ENCODE data around the gene PI4KA. TPM values are rescaled to one million over a fixed set of nuclear protein-coding genes. Genes with fewer than 3 reads are reported as not detected.

The PI4KA gene
- total RNA-seq, 3 donors from 2014 or later (not counting 1 experiment from before 2014, with no cell fraction given), result 208 to 233 (median 215) TPM

DNA sequence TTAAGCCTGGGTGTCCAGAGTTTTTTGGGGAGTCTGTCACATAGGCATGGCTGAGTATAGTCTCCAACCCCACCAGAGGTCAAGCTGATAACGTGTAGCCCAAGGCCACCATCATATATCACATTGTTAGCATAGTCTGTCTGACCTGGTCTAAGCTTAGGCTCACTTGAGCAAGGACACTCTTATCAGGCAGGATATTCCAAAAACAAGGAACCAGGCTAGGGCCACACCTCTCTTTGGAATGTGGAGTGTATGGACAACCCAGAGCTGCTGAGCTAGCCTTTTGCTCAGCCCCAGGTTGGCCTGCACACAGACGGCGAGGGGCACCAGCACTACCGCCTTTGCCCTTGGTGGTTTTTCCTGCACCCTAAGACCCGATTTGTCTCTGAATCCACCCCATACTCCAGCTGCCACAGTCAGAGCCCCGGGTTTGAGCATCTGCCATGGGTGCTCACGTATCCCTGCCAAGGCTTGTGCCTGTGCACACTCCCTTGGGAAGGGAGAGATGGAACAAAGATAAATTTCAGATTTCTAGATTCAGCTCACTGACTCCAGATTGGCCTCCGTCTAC lies 7.3 kb upstream of the PI4KA start:
- H3K4me1 ChIP-seq (ENCODE audit: control insufficient read depth, insufficient read depth, low read length), result peaks cover 67% of the 10 kb centered on the region
- H3K4me1 Mint-ChIP-seq, result peaks cover 63% of the 10 kb centered on the region in 2 donors
- peaks cover 13% of the 10 kb centered on the region for H3K36me3 ChIP-seq (ENCODE audit: control insufficient read depth, insufficient read depth, low read length)
- H3K27me3 ChIP-seq (ENCODE audit: control insufficient read depth, insufficient read depth, low read length), result no peaks in the 10 kb centered on the region
- DNase-seq (no peak), ATAC-seq (no peak)
- H3K27ac ChIP-seq (ENCODE audit: low read length), result peak overlapping the region; percentile 85
- intact Hi-C loops (cut with micrococcal nuclease), result no loop called here
- H3K9me3 ChIP-seq (ENCODE audit: control insufficient read depth, insufficient read depth, low read length), result no peaks in the 10 kb centered on the region
- no peak overlapping the region for H3K4me3 ChIP-seq (ENCODE audit: low read length)
- no peaks in the 10 kb centered on the region for H3K27me3 Mint-ChIP-seq (ENCODE audit: low read depth in 2 of 2)
- H3K9me3 Mint-ChIP-seq, result no peaks in the 10 kb centered on the region
- H3K4me3 Mint-ChIP-seq, result peak overlapping the region; percentile 79
- peak overlapping the region; percentile 92 to 96 for H3K27ac Mint-ChIP-seq
- 84% methylated on average over 8 of the region's 8 CpGs for WGBS (ENCODE audit: insufficient coverage)
- H3K36me3 Mint-ChIP-seq, result no peaks in the 10 kb centered on the region
- TF ChIP-seq, protein P1, sequence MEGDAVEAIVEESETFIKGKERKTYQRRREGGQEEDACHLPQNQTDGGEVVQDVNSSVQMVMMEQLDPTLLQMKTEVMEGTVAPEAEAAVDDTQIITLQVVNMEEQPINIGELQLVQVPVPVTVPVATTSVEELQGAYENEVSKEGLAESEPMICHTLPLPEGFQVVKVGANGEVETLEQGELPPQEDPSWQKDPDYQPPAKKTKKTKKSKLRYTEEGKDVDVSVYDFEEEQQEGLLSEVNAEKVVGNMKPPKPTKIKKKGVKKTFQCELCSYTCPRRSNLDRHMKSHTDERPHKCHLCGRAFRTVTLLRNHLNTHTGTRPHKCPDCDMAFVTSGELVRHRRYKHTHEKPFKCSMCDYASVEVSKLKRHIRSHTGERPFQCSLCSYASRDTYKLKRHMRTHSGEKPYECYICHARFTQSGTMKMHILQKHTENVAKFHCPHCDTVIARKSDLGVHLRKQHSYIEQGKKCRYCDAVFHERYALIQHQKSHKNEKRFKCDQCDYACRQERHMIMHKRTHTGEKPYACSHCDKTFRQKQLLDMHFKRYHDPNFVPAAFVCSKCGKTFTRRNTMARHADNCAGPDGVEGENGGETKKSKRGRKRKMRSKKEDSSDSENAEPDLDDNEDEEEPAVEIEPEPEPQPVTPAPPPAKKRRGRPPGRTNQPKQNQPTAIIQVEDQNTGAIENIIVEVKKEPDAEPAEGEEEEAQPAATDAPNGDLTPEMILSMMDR (IDR thresholded peaks at IDR 0.05), result no peak

GRCh38 chr22:20865331-20865730 lies 6.7 kb upstream of the PI4KA start:
- Mint-ChIP-seq H3K27me3 (ENCODE audit: low read depth in 2 of 2) (no peaks in the 10 kb centered on the region), H3K4me1 (peaks cover 63 to 70% of the 10 kb centered on the region in 2 donors), H3K27ac (peak overlapping the region; percentile 92 to 96), H3K9me3 (no peaks in the 10 kb centered on the region), H3K36me3 (no peaks in the 10 kb centered on the region), H3K4me3 (no peak overlapping the region)
- Histone ChIP-seq H3K36me3 (ENCODE audit: control insufficient read depth, insufficient read depth, low read length) (peaks cover 7% of the 10 kb centered on the region), H3K4me1 (ENCODE audit: control insufficient read depth, insufficient read depth, low read length) (peaks cover 73% of the 10 kb centered on the region), H3K4me3 (ENCODE audit: low read length) (no peak overlapping the region), H3K27ac (ENCODE audit: low read length) (peak overlapping the region; percentile 85), H3K27me3 (ENCODE audit: control insufficient read depth, insufficient read depth, low read length) (no peaks in the 10 kb centered on the region), H3K9me3 (ENCODE audit: control insufficient read depth, insufficient read depth, low read length) (no peaks in the 10 kb centered on the region)
- intact Hi-C loops (cut with micrococcal nuclease), result no loop called here
- ATAC-seq, result no peak
- WGBS (ENCODE audit: insufficient coverage), result 83% methylated on average over 3 of the region's 3 CpGs
- DNase-seq, result no peak
- TF ChIP-seq, protein P1 (IDR thresholded peaks at IDR 0.05), result no peak

GRCh38 chr22:20864186-20864908 lies 5.7 kb upstream of the PI4KA start:
- TF ChIP-seq, protein P1 (IDR thresholded peaks at IDR 0.05), result no peak
- H3K4me1 Mint-ChIP-seq, result peaks cover 69 to 79% of the 10 kb centered on the region in 2 donors
- Histone ChIP-seq H3K27ac (ENCODE audit: low read length) (no peak overlapping the region), H3K4me3 (ENCODE audit: low read length) (no peak overlapping the region), H3K27me3 (ENCODE audit: control insufficient read depth, insufficient read depth, low read length) (no peaks in the 10 kb centered on the region), H3K4me1 (ENCODE audit: control insufficient read depth, insufficient read depth, low read length) (peaks cover 83% of the 10 kb centered on the region), H3K9me3 (ENCODE audit: control insufficient read depth, insufficient read depth, low read length) (no peaks in the 10 kb centered on the region), H3K36me3 (ENCODE audit: control insufficient read depth, insufficient read depth, low read length) (peaks cover 3% of the 10 kb centered on the region)
- H3K4me3 Mint-ChIP-seq, result no peak overlapping the region
- no peaks in the 10 kb centered on the region for H3K9me3 Mint-ChIP-seq
- no peak for DNase-seq
- peak overlapping the region; percentile 48 to 74 for H3K27ac Mint-ChIP-seq
- ATAC-seq, result no peak
- whole genome bisulfite sequencing (ENCODE audit: insufficient coverage), result 91% methylated on average over 11 of the region's 12 CpGs
- H3K27me3 Mint-ChIP-seq (ENCODE audit: low read depth in 2 of 2), result no peaks in the 10 kb centered on the region
- H3K36me3 Mint-ChIP-seq, result no peaks in the 10 kb centered on the region
- intact Hi-C loops (cut with micrococcal nuclease), result no loop called here

Measured in natural killer cell (primary cell).